Nucleus accumbens (tissue), 56 donors: ENCODE data around the gene TNNT3.

ENCODE experiments used
- DNase-seq, 56 donors: peaks; one replicate each; lab custom pipeline; 2025; lab: John Stamatoyannopoulos, UW

Gene TNNT3

DNA sequence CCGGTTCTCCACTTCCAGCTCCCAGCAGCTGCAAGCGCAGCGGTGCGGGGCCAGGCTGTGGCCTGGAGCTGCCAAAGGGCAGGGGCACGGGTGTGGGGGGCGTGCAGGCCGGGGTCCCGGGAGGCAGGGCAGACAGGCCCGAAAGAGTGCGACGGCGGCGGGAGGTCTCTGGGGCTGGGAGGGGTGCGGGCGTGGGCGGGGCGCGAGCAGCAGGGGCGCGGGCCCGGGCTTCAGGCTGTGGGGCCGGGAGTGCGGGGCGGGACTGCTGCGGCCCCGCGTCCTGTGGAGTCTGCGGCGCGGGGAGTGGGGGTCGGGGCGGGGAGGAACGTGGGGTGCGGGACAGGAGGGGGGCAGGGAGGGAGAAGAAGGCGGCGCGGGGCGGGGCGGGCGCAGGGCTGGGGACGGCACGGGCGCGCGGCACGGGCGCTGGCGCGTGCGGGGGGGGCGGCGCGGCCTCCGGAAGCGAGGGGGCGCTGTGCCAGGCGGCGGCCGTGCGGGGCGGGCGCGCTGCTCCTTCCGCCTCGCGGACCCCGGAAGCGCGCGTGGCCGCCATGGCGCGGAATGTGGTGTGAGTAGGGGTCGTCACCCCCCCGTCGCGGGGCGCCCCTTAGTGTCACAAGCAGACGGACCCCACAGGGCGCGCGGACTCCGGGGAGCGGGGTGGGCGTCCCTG lies 27.4 kb downstream of the TNNT3 start, which contains the start of gene MRPL23:
Gene MRPL23, plus strand, starts transcription at position 521 of the 673 bp plus-strand sequence. Its CDS starts 31 bp downstream, at position 552.
- no peak for DNase-seq

GRCh38 chr11:1947592-1948237 lies 28.2 kb downstream of the TNNT3 start:
- no peak for DNase-seq

- DNase-seq = no peak
These were observed 28.9 kb downstream of the TNNT3 start for GRCh38 chr11:1948389-1948788.

DNA sequence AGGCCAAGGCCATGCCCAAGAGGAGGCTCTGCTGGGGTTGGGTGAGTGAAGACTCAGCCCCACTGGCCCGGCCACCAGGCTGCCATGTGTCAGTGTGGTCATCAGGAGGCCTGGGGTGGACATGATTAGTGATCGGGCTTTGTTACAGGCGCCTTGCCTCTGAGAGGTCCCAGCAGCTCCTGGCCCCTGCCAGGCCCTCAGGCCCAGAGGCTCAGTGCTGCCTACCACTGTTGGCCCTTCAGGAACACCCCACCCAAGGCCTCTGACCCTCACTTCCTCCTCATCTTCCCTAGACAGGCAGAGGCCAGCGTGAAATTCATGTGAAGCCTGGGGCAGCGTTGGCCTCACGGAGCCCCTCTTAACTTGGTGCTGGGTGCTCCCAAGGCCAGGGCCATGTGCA lies 29.8 kb downstream of the TNNT3 start:
- no peak for DNase-seq

DNA sequence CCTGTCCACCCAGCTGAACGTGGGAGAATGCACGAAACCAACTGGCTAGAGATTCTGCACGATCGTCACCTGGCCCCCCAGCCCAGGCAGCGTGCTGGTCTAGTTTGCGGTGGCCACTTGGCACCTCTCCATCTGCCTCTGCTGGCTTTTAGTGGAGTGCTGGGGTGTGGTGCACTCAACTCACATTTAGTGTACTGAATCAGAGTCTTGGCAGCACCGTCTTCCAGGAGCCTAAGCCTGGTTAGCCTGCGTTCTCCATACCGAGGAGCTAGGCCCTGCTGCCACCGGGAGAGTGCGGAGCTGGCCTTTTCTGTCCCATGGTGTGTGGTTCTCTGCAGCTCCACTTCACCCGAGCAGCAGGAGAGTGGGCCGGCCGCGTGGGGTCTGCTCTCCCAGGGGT lies 30.4 kb downstream of the TNNT3 start:
- no peak for DNase-seq

DNA sequence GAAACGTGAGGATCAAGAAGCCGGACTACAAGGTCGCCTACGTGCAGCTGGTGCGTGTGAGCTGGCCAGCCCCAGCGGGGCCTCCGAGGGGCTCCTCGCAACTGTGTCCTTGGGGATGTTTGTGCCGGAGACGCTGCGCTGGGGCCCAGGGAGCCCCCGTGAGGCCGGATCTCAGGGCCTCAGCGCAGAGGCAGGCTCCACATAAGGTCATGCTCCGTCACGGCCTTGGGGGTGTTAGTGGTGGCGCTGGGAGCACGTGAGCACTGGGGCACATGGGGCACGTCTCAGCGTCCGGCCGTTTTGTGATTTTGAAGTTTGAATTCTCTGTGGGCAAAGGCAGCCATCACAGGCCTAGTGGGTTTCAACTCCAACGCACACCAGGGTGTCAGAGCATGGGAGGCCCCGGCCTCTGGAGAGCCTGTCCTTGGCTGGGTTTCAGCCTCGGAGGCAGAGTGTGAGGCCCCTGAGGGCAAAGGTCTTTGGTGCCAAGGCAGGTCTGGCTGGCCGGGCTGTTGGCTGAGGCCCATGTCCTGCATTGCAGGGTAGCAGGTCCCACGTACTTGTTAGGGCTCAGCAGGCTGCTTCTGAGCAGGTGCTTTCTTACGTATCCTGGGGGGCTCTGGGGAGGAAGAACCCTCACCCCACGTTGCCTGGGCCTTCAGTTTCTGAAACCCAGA lies 33.4 kb downstream of the TNNT3 start:
- no peak for DNase-seq

DNA sequence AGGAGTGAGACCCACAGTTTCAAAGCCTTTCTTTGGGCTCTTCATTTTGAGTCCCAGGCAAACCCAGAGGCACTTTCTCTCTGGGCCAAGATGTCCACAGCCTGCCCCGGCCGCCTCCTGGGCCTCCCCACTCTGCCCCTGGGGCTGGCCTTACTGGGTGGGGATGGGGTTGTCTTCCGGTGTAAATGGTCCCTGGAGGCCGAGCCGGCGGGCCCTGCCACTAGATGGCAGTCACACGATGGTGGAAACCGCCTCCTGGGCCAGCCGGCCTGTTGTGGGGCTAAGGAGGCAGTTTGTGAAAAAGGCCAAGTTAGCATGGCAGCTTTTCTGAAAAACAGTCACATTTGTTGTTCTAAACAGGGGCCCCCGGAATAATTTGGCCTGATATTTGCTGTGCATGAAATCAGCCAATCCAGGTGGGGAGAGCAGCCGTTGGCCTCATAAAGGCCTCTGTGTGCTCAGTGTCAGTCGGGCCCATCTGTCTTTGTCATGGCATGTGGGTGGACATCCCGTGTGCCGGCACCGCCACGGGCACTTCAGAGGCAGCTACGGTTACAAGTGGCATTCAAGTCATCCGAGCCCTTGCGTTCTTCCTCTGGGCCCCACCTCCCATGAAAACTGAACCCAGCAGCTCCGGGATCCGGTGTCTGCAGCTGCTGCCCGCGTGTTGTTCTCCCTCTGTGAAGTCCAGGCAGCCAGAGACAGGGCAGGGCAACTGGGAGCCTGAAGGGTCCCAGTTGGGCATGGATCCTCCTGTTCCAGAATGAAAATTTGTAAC lies 34.2 kb downstream of the TNNT3 start:
- DNase-seq = no peak

DNA sequence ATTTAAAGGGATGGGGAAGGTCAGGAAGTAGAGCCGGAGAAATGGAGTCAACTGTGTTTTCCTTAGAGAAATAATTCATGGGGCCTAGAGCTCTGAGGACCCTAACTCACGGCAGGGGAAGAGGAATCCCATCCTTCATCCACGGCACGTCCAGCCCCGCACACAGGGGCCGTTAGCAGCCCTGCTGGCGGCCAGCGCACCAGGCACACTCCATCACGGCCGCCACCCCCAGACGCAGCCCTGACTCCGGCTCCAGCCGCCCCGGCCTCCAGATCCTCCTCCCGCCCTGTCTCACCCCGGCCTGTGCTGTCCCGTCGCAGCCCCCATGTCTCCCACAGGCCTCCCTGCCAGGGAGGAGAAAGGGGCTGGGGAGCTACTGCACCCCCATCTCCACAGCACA lies 38.9 kb downstream of the TNNT3 start:
- DNase-seq = no peak

DNA sequence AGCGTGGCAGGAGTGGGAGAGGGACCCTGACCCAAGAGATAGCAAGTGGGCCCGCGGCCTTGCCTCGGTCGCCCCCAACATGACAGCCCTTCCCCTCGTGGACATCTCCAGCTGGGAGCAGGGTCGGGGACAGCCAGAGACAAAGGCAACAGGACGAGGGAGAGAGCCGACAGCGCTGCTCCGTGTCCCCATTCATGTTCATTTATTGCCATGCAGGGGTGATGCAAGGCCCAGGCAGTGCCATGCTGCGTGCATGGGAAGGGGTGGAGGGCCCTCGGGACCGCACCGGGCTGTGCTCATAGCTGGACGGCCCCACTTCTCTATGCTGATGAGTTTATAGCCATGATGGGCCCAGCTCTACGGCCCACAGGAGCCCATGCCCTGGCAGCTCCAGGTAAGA lies 40.3 kb downstream of the TNNT3 start:
- no peak for DNase-seq

DNA sequence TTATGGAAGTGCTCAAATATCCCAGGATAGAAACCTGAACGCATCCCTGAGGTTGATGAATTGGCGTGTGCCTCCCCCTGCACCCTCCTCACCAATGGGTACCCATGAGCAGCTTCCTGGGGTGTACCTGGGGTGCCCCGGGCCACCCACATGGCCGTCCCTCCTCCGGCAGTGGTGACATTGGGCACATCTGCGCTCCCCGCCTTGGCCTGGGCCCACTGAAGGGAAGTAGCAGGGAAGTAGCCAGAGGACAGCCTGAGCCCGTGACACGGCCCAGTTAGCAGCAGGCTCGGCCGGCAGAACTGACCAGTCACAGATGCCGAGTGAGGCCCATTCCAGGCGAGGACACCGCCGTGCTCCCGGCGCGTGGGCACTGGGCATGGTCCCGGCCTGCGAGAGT lies 44.4 kb downstream of the TNNT3 start:
- DNase-seq = no peak

DNA sequence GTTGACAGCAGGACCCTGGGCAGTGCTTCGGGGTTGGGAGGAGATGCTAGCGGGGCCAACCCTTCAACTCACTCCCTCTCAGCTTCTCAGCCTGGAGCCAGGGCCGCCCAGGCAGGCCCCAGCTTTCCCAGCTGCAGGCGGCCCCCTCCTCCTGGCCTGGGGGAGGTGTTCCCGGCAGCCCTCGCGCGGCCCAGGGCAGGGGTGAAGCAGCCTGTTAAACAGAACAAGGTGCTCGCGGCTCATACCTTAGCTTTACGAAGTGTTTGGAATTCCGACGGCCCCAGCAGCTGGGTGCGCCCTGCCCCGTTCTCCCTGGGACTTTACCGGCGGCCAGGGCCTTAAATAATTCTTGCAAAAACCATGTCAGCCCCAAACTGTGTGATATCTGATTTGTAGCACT lies 44.8 kb downstream of the TNNT3 start:
- DNase-seq = no peak

DNA sequence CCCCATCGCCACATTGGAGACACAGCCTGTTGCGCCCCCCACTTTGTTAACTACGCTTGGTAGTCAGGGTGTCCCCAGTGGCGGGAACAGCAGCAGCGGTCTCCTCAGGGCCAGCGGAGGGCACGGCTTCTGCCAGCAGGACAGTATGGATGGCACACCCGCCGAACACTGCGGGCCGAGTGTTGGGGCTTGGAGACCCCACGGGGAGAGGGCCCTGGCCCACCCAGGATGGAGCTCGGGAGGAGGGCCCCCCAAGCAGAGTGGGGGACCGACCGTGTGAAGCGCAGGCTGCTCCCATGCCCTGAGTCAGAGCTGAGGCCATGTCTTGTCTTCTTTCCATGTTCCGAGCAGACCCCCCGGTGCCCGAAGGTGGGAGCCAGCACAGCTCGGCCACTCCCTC lies 45.5 kb downstream of the TNNT3 start:
- DNase-seq = no peak

GRCh38 chr11:1966531-1966930 lies 47.0 kb downstream of the TNNT3 start:
- no peak for DNase-seq

DNA sequence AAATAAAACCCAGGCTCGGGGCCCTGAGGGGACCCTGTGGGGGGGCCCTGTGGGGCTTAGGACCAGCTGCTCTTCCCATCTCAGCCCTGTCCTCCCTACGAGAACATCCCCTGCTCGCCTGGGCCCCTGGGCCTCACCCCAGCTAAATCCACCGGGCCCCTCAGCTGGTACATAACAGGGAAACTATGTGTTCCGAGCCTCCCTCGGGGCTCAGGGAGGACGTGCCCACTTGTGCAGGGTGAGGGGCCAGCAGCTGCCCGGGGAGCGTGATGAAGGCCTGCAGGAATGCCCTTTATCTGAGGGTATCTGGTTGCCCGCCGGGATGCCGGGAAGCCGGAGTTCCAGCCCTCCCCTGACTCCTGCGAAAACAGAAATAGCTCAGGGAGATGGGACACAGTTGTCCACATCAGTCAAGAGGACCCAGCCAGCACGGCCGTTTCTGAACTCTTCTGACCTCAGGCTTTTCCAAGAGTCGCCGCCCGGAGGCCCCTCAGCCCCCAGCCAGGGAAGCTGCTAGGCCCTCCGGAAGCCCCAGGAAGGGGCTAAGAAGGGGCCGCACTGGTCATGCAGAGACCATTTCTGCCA lies 48.2 kb downstream of the TNNT3 start:
- DNase-seq = no peak

DNA sequence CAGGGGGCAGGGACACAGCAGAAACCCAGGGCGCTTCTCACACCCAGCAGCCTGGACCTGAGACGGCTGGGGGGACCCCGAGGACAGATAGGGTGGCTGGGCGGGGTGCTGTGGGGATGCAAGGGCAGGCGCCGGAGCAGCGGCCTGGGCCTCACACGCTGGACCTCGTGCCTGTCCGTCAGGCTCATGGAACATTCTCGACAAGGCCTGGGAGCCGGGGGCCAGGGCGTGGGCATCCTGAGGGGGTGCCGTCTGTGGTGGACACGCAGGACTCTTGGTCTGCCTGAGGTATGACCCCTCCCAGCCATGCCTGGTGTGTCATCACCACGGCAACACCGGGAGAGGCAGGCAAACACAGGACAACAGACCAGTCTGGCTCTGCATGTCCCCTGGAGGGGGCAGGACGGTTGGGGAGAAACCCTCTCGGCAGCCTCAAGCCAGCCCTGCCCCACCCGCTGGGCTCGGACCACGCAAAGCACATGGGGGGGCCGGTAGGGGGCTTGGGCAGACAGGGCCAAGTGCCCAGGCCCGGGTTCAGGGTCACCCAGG lies 49.0 kb downstream of the TNNT3 start:
- DNase-seq = no peak

DNA sequence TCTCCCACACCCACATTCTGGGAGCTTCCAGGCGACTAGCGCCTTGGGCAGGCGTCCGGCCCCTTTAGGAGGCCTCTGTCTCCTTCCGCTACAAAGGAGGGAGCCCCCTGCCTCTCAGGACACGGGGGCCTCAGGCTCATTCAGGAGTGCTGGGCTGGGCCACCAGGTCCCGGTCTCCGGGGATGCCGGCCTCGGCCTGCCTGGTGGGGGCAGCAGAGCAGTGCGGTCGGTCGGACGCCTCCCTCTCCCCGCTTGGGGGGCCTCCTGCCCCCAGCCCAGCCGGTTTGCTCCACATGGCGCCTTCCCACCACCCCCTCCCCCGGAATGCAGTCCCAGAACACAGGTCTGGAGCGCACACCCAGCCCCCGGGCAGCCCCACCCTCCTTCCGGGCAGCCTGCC lies 49.5 kb downstream of the TNNT3 start:
- no peak for DNase-seq

DNA sequence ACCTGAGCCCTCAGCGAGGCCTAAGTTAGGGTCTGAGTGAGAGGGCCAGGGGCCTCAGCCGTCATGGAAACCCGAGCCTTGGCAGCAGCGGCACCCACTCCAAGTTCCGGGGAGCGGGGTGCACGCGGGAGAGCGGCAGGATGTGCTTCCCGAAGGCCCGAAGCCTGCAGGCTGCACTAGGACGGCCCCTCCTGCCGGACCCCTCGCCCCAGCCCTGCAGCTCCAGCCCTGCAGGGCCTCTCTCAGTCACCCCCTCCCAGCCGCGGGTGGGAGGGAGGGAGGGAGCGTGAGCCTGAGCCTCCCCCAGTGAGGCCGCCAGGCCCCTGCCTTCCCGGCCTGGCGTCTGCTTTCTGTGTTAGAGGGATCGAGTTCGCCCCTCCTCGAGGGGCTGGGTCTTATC lies 50.3 kb downstream of the TNNT3 start:
- DNase-seq = no peak

GRCh38 chr11:1970956-1971355 lies 51.5 kb downstream of the TNNT3 start:
- DNase-seq = no peak

DNA sequence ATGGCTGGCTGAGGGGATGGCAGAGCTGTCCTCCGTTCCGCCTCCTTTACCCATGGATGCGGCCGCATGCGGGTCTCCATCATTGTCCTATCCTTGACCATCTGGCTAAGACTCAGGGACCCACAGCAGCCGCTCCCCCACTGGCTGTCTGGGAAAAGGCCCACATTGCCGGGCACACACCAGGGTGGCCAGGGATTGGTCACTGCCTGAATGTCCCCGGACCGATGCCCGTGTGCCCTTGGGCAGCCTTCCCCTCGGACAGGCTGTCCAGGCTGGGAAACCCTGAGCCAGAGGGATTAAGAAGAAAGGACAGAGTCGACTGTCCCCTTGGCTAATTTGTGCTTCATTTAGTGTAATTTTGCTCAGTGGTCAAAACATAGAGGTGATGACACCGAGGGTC lies 55.7 kb downstream of the TNNT3 start:
- no peak for DNase-seq

GRCh38 chr11:1978720-1979473 lies 59.4 kb downstream of the TNNT3 start:
- no peak for DNase-seq
